ENCODE measurements around the gene CKMT1B. TPM values are rescaled to one million over a fixed set of nuclear protein-coding genes. Genes with fewer than 3 reads are reported as not detected.
"Not testable (repeated sequence)": the region's sequence is repeated elsewhere in the genome, so short reads cannot be mapped to it uniquely, and the experiment has no call there.

Gene CKMT1B
- total RNA-seq (2014; rRNA removed; shearing (Covaris generic)) (not detected in 2 replicates), polyA plus RNA-seq (2016; fragmentation: Nextera tagmentation; extraction: Ambion mirVana) (not detected in 2 replicates)

GRCh38 chr15:43593328-43594190 is at the start of gene CKMT1B:
Gene CKMT1B (plus strand): TSS chr15:43594027. CDS start chr15:43594219, 192 bp downstream.
- H2AFZ ChIP-seq; H3F3A ChIP-seq (ENCODE audit: insufficient read depth); H3K27me3 ChIP-seq (replicated peaks; ENCODE audit: insufficient read depth); H3K9me2 ChIP-seq (ENCODE audit: insufficient read depth); H3K9me3 ChIP-seq (ENCODE audit: low read depth); H3K4me3 ChIP-seq; H4K20me1 ChIP-seq (ENCODE audit: insufficient read depth); H3K27ac ChIP-seq; H3K4me1 ChIP-seq (ENCODE audit: insufficient read depth); DNase-seq; H3K79me2 ChIP-seq (ENCODE audit: insufficient read depth); in situ Hi-C loops (cut with MboI); H3K4me2 ChIP-seq (ENCODE audit: unreplicated experiment); H3K36me3 ChIP-seq (ENCODE audit: low read depth); H3K9ac ChIP-seq: not testable (repeated sequence)
- WGBS, 2 experiments (ENCODE audit: low coverage in 1 of 2, low lambda C conversion rate in 2 of 2, missing lambda C conversion rate in 2 of 2), result no CpG with 5 or more reads among the region's 43 CpGs

- H3F3A ChIP-seq (ENCODE audit: insufficient read depth), result no peaks in the 10 kb centered on the region
- H3K36me3 ChIP-seq (ENCODE audit: low read depth), result peaks cover 3% of the 10 kb centered on the region; the same call in 1 of the 2 replicates
- no peaks in the 10 kb centered on the region for H3K79me2 ChIP-seq (ENCODE audit: insufficient read depth)
- no peak overlapping the region for H3K4me2 ChIP-seq (ENCODE audit: unreplicated experiment)
- no peaks in the 10 kb centered on the region for H3K9me2 ChIP-seq (ENCODE audit: insufficient read depth)
- DNase-seq, result peak; percentile 39
- H3K4me1 ChIP-seq (ENCODE audit: insufficient read depth), result no peaks in the 10 kb centered on the region
- H3K27ac ChIP-seq, result no peak overlapping the region
- no peak for TF ChIP-seq EZH2phosphoT487 (IDR thresholded peaks at IDR 0.05; ENCODE audit: insufficient read depth, low read depth)
- TF ChIP-seq EZH2 (IDR thresholded peaks at IDR 0.05; ENCODE audit: insufficient read depth, poor library complexity, severe bottlenecking), result no peak
- no peak overlapping the region for H3K9ac ChIP-seq
- no peaks in the 10 kb centered on the region for H3K27me3 ChIP-seq (replicated peaks; ENCODE audit: insufficient read depth)
- H4K20me1 ChIP-seq (ENCODE audit: insufficient read depth), result no peaks in the 10 kb centered on the region
- H3K9me3 ChIP-seq (ENCODE audit: low read depth), result no peaks in the 10 kb centered on the region
- in situ Hi-C loops (cut with MboI), result no loop called here
- no peak overlapping the region for H2AFZ ChIP-seq
- H3K4me3 ChIP-seq, result no peak overlapping the region
Measured at GRCh38 chr15:43544266-43544665, 49.6 kb upstream of the CKMT1B start.

GRCh38 chr15:43545426-43545825 is 48.4 kb upstream of the CKMT1B start:
- TF ChIP-seq EZH2 (IDR thresholded peaks at IDR 0.05; ENCODE audit: insufficient read depth, poor library complexity, severe bottlenecking), result no peak
- no peak for TF ChIP-seq EZH2phosphoT487 (IDR thresholded peaks at IDR 0.05; ENCODE audit: insufficient read depth, low read depth)
- H3K79me2 ChIP-seq (ENCODE audit: insufficient read depth), result no peaks in the 10 kb centered on the region
- H3F3A ChIP-seq (ENCODE audit: insufficient read depth), result peaks cover 8% of the 10 kb centered on the region
- no peak overlapping the region for H3K9ac ChIP-seq
- no peaks in the 10 kb centered on the region for H4K20me1 ChIP-seq (ENCODE audit: insufficient read depth)
- H3K9me3 ChIP-seq (ENCODE audit: low read depth), result no peaks in the 10 kb centered on the region
- DNase-seq, result no peak
- H3K27me3 ChIP-seq (replicated peaks; ENCODE audit: insufficient read depth), result no peaks in the 10 kb centered on the region
- H2AFZ ChIP-seq, result no peak overlapping the region
- H3K4me1 ChIP-seq (ENCODE audit: insufficient read depth), result peaks cover 5% of the 10 kb centered on the region
- WGBS, 2 experiments (ENCODE audit: low coverage in 1 of 2, low lambda C conversion rate in 2 of 2, missing lambda C conversion rate in 2 of 2), result 91 to 94% methylated on average over 1 of the region's 1 CpG
- no peak overlapping the region for H3K4me2 ChIP-seq (ENCODE audit: unreplicated experiment)
- H3K27ac ChIP-seq, result no peak overlapping the region
- no peaks in the 10 kb centered on the region for H3K9me2 ChIP-seq (ENCODE audit: insufficient read depth)
- peaks cover 3% of the 10 kb centered on the region; the same call in 1 of the 2 replicates for H3K36me3 ChIP-seq (ENCODE audit: low read depth)
- in situ Hi-C loops (cut with MboI), result no loop called here
- H3K4me3 ChIP-seq, result no peak overlapping the region

- TF ChIP-seq EZH2 (IDR thresholded peaks at IDR 0.05; ENCODE audit: insufficient read depth, poor library complexity, severe bottlenecking) (no peak), EZH2phosphoT487 (IDR thresholded peaks at IDR 0.05; ENCODE audit: insufficient read depth, low read depth) (no peak)
- no peaks in the 10 kb centered on the region for H3K9me2 ChIP-seq (ENCODE audit: insufficient read depth)
- no peak overlapping the region for H2AFZ ChIP-seq
- H3K4me1 ChIP-seq (ENCODE audit: insufficient read depth), result peaks cover 8% of the 10 kb centered on the region
- no peak overlapping the region for H3K4me2 ChIP-seq (ENCODE audit: unreplicated experiment)
- H3K9me3 ChIP-seq (ENCODE audit: low read depth), result no peaks in the 10 kb centered on the region
- DNase-seq, result no peak
- H3K36me3 ChIP-seq (ENCODE audit: low read depth), result peaks cover 3% of the 10 kb centered on the region; the same call in 1 of the 2 replicates
- no peak overlapping the region for H3K4me3 ChIP-seq
- in situ Hi-C loops (cut with MboI), result no loop called here
- no peak overlapping the region for H3K27ac ChIP-seq
- no peaks in the 10 kb centered on the region for H4K20me1 ChIP-seq (ENCODE audit: insufficient read depth)
- H3F3A ChIP-seq (ENCODE audit: insufficient read depth), result peaks cover 20% of the 10 kb centered on the region
- H3K9ac ChIP-seq, result no peak overlapping the region
- H3K27me3 ChIP-seq (replicated peaks; ENCODE audit: insufficient read depth), result no peaks in the 10 kb centered on the region
- WGBS, 2 experiments (ENCODE audit: low coverage in 1 of 2, low lambda C conversion rate in 2 of 2, missing lambda C conversion rate in 2 of 2), result 96 to 100% methylated on average over 2 of the region's 2 CpGs
- no peaks in the 10 kb centered on the region for H3K79me2 ChIP-seq (ENCODE audit: insufficient read depth)
Measured at GRCh38 chr15:43547539-43547938, 46.3 kb upstream of the CKMT1B start.
